ENCODE measurements around the gene CFAP43.

DNA sequence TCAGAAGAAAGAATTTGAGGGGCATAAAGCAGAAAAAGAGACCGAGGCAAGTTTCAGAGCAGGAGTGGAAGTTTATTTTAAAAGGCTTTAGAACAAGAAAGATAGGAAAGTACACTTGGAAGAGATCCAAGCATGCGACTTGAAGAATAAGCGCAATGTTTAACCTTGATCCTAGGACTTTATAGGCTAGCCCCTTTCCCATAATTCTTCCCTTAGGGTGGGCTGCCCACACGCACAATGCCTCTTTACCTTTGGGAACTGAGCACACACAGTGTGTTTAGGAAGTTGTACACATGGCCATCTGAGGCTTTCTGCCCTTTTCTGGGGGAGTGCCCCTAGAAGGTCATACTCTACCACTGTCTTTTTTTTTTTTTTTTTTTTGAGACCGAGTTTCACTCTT, 11.3 kb upstream of the CFAP43 start:
- TF ChIP-seq, protein P1, sequence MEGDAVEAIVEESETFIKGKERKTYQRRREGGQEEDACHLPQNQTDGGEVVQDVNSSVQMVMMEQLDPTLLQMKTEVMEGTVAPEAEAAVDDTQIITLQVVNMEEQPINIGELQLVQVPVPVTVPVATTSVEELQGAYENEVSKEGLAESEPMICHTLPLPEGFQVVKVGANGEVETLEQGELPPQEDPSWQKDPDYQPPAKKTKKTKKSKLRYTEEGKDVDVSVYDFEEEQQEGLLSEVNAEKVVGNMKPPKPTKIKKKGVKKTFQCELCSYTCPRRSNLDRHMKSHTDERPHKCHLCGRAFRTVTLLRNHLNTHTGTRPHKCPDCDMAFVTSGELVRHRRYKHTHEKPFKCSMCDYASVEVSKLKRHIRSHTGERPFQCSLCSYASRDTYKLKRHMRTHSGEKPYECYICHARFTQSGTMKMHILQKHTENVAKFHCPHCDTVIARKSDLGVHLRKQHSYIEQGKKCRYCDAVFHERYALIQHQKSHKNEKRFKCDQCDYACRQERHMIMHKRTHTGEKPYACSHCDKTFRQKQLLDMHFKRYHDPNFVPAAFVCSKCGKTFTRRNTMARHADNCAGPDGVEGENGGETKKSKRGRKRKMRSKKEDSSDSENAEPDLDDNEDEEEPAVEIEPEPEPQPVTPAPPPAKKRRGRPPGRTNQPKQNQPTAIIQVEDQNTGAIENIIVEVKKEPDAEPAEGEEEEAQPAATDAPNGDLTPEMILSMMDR (IDR thresholded peaks at IDR 0.05): no peak
- TF ChIP-seq EZH2 (IDR thresholded peaks at IDR 0.05; ENCODE audit: borderline replicate concordance, insufficient read depth, low read depth, low read length, poor library complexity, severe bottlenecking): no peak
